Activated CD8-positive, alpha-beta memory T cell treated with anti-CD3 and anti-CD28 coated beads, Interleukin-2, amount 50 U/mL, for 1 hour (primary cell): ENCODE data around the gene MS4A4A.

Source experiments
- DNase-seq: peaks from one replicate; pipeline ENCODE4 v3.0.0-alpha.2; 2020; ENCODE audit errors: extremely low read depth

The MS4A4A gene

DNA sequence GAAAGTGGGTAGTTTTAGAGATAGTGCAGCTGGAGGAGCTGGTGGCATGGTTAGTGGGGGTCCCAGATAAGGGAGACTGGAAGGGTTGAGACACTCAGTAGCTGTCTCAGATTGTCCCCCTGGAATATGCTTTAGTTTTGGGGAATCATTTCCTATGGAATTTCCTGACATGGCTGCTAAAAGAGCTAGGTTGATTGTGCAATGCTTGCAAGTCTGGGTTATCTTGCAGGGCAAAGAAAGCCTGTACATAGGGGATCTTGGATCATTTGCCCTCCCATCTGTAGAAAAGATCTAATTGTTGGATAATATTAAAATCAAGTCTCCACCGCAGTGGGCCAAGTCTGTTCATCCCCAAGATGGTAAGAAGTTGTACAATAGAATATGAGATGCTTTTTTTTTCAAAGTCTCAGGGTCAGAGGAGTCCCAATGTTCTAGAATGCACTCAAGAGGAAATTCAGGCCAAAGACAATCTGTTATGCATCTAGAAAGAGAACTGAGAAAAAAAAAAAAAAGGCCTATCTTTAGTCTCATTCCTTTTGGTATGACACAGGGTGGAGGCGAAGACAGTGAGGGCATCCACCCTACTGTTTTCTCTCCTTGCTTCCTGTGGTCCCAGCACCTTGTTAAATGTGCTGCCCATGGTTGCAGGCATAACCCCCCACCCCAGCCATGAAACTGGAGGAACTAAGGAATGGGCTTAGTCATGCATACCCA is 66.8 kb downstream of the MS4A4A start:
- DNase-seq = no peak

DNA sequence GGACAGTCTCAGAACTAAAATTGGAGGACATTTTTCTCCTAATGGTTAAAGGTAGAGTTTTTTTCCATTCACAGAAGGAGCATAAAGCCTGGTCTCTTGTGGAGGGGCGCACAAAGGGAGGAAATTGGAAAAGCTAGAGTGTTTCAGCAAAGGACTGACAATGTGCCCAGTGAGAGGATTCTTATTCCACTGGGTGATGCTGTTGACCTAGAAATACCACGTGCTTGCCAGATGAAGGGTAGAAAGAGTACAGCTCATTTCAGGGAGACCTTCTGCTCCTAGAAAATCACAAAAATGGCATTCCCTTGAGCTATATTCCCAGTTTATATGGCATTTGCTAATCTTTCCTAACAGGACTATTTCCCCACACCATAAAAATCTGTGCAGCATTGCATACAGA is 67.7 kb downstream of the MS4A4A start:
- no peak for DNase-seq

DNA sequence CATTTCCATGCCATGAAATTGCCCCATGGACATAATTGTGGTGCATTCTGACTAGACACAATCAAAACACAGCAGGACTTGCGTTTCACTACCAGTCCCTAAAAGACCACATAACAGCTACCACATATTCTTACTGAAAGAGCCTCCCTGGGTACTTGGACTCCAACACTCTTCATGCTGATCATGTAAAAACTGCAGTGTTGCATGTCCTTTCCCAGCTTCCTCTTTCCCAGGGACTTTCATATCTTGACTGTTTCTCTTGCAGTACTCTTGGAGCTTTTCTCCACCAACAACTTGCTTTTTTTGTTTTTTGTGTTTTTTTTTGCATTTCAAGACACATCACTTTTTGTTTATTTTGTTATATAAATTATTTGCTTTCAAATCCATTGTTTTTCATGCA is 69.5 kb downstream of the MS4A4A start:
- DNase-seq = no peak

DNA sequence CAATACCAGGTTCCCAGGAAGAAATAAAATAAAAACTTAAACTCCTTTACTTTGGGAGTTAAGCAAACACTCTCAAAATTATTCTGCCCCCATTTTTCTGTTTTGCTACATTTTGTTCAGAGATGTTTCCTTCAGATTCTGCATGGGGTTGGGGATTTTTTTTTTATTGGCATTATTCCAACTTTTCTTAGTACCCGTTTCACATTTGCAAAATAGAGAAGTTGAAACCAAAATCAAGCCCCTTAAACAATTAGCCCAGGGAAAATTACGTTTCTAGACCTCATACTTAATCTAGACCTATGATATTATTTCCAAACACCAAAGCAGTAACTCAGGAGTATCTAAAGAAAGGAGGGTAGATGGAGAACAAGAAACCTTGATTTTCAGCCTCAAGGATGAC is 77.3 kb downstream of the MS4A4A start:
- no peak for DNase-seq
